ENCODE results near the gene GRPEL2.

GRCh38 chr5:149341876-149342275, 3.4 kb upstream of the GRPEL2 start:
- no peak for TF ChIP-seq CEBPB (IDR thresholded peaks at IDR 0.05; ENCODE audit: low read depth)
- no peak for TF ChIP-seq CTCF (IDR thresholded peaks at IDR 0.05 in 2 of 3, conservative IDR thresholded peaks at IDR 0.05 in 1 of 3; ENCODE audit: borderline replicate concordance in 1 of 3, insufficient read depth in 1 of 3, low read depth in 2 of 3, low read length in 2 of 3)
- TF ChIP-seq EGR1 (IDR thresholded peaks at IDR 0.05; ENCODE audit: low read depth) = no peak
- no peak for TF ChIP-seq POLR2AphosphoS5 (IDR thresholded peaks at IDR 0.05; ENCODE audit: low read depth, low read length)
- TF ChIP-seq, protein P1, sequence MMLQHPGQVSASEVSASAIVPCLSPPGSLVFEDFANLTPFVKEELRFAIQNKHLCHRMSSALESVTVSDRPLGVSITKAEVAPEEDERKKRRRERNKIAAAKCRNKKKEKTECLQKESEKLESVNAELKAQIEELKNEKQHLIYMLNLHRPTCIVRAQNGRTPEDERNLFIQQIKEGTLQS (IDR thresholded peaks at IDR 0.05) = no peak
- no peak for TF ChIP-seq EZH2 (IDR thresholded peaks at IDR 0.05)
